ENCODE results near the gene TRIM25. TPM values are rescaled to one million over a fixed set of nuclear protein-coding genes. Genes with fewer than 3 reads are reported as not detected.

Gene TRIM25
- total RNA-seq, 1 experiment from 2014 or later = 85.6 TPM

GRCh38 chr17:56933868-56934267, 20.0 kb upstream of the TRIM25 start:
- Mint-ChIP-seq H3K4me1 (ENCODE audit: low read depth, unreplicated experiment) (peaks cover 6% of the 10 kb centered on the region), H3K9me3 (ENCODE audit: unreplicated experiment) (peaks cover 7% of the 10 kb centered on the region), H3K36me3 (ENCODE audit: insufficient read depth, unreplicated experiment) (peaks cover 39% of the 10 kb centered on the region), H3K27ac (ENCODE audit: unreplicated experiment) (no peak overlapping the region), H3K27me3 (ENCODE audit: insufficient read depth, unreplicated experiment) (no peaks in the 10 kb centered on the region), H3K4me3 (ENCODE audit: unreplicated experiment) (no peak overlapping the region)
- CTCF ChIA-PET = no interaction called here
- peaks cover 21% of the 10 kb centered on the region for H3K9me3 ChIP-seq
- peaks cover 3% of the 10 kb centered on the region; the same call in 1 of the 2 replicates for H3K36me3 ChIP-seq (ENCODE audit: control insufficient read depth, insufficient read depth, low read length)
- intact Hi-C loops (cut with micrococcal nuclease; ENCODE audit: unreplicated experiment) = no loop called here
- no peaks in the 10 kb centered on the region for H3K27me3 ChIP-seq (replicated peaks; ENCODE audit: control insufficient read depth, insufficient read depth, low read length)
- H3K4me1 ChIP-seq = peaks cover 10% of the 10 kb centered on the region; the same call in 1 of the 2 replicates
- POLR2A ChIA-PET = no interaction called here
- no peak overlapping the region for H3K4me3 ChIP-seq (ENCODE audit: low read depth, low read length)
- no peak for DNase-seq
- BruUV-seq (replicated peaks) = no TSS peak
- TF ChIP-seq CTCF (IDR thresholded peaks at IDR 0.05; ENCODE audit: insufficient read depth in 1 of 2, low read depth in 1 of 2, low read length in 1 of 2, severe bottlenecking in 1 of 2, unreplicated experiment in 1 of 2) = no peak

GRCh38 chr17:56933151-56933745, 19.4 kb upstream of the TRIM25 start:
- intact Hi-C loops (cut with micrococcal nuclease; ENCODE audit: unreplicated experiment) = no loop called here
- BruUV-seq (replicated peaks) = no TSS peak
- Histone ChIP-seq H3K36me3 (ENCODE audit: control insufficient read depth, insufficient read depth, low read length) (peaks cover 3% of the 10 kb centered on the region; the same call in 1 of the 2 replicates), H3K4me1 (peaks cover 10% of the 10 kb centered on the region; the same call in 1 of the 2 replicates), H3K27me3 (replicated peaks; ENCODE audit: control insufficient read depth, insufficient read depth, low read length) (no peaks in the 10 kb centered on the region), H3K4me3 (ENCODE audit: low read depth, low read length) (no peak overlapping the region), H3K9me3 (peaks cover 27% of the 10 kb centered on the region)
- no peaks in the 10 kb centered on the region for H3K27me3 Mint-ChIP-seq (ENCODE audit: insufficient read depth, unreplicated experiment)
- ChIA-PET CTCF (interaction anchor here (0.7 kb wide), 1 partner anchor 788 kb away, joined by 3 read pairs; no protein-coding TSS in a partner anchor), POLR2A (no interaction called here)
- peaks cover 7% of the 10 kb centered on the region for H3K9me3 Mint-ChIP-seq (ENCODE audit: unreplicated experiment)
- no peak for TF ChIP-seq CTCF (IDR thresholded peaks at IDR 0.05; ENCODE audit: insufficient read depth in 1 of 2, low read depth in 1 of 2, low read length in 1 of 2, severe bottlenecking in 1 of 2, unreplicated experiment in 1 of 2)
- H3K27ac Mint-ChIP-seq (ENCODE audit: unreplicated experiment) = no peak overlapping the region
- peaks cover 6% of the 10 kb centered on the region for H3K4me1 Mint-ChIP-seq (ENCODE audit: low read depth, unreplicated experiment)
- peaks cover 33% of the 10 kb centered on the region for H3K36me3 Mint-ChIP-seq (ENCODE audit: insufficient read depth, unreplicated experiment)
- no peak overlapping the region for H3K4me3 Mint-ChIP-seq (ENCODE audit: unreplicated experiment)
- DNase-seq = no peak

GRCh38 chr17:56930739-56931337, 17.0 kb upstream of the TRIM25 start:
- ChIA-PET POLR2A (interaction anchor here (1.0 kb wide), 1 partner anchor 17 kb away, joined by 9 read pairs; the partner anchor contains the start of gene TRIM25), CTCF (interaction anchor here (0.5 kb wide), 1 partner anchor 69 kb away, joined by 3 read pairs; no protein-coding TSS in a partner anchor)
- peaks cover 7% of the 10 kb centered on the region for H3K4me1 Mint-ChIP-seq (ENCODE audit: low read depth, unreplicated experiment)
- H3K27me3 Mint-ChIP-seq (ENCODE audit: insufficient read depth, unreplicated experiment) = no peaks in the 10 kb centered on the region
- peaks cover 14% of the 10 kb centered on the region for H3K36me3 Mint-ChIP-seq (ENCODE audit: insufficient read depth, unreplicated experiment)
- no peak overlapping the region for H3K4me3 Mint-ChIP-seq (ENCODE audit: unreplicated experiment)
- Histone ChIP-seq H3K36me3 (ENCODE audit: control insufficient read depth, insufficient read depth, low read length) (no peaks in the 10 kb centered on the region), H3K4me1 (peaks cover 15% of the 10 kb centered on the region; the same call in 1 of the 2 replicates), H3K4me3 (ENCODE audit: low read depth, low read length) (no peak overlapping the region), H3K27me3 (replicated peaks; ENCODE audit: control insufficient read depth, insufficient read depth, low read length) (no peaks in the 10 kb centered on the region), H3K9me3 (peaks cover 30% of the 10 kb centered on the region)
- no TSS peak for BruUV-seq (replicated peaks)
- intact Hi-C loops (cut with micrococcal nuclease; ENCODE audit: unreplicated experiment) = no loop called here
- no peak overlapping the region for H3K27ac Mint-ChIP-seq (ENCODE audit: unreplicated experiment)
- no peak for TF ChIP-seq CTCF (IDR thresholded peaks at IDR 0.05; ENCODE audit: insufficient read depth in 1 of 2, low read depth in 1 of 2, low read length in 1 of 2, severe bottlenecking in 1 of 2, unreplicated experiment in 1 of 2)
- peaks cover 7% of the 10 kb centered on the region for H3K9me3 Mint-ChIP-seq (ENCODE audit: unreplicated experiment)
- DNase-seq = no peak
